IPS-18c (cell line): ENCODE data around the gene ZCCHC8.
A peak's percentile ranks its signal among the peaks of the same experiment; 100 is the strongest.

Experiments
- H3K4me3 ChIP-seq: 2 replicates; pipeline ENCODE4 v1.7.0; 2013; ENCODE audit warnings: low read depth, mild to moderate bottlenecking, low read length, moderate library complexity; ENCODE audit not compliant: insufficient read depth
- H3K9me3 ChIP-seq: one replicate; pipeline ENCODE4 v1.6.1; 2013; ENCODE audit warnings: mild to moderate bottlenecking, low read length, moderate library complexity; ENCODE audit not compliant: control insufficient read depth, insufficient read depth

The ZCCHC8 gene

GRCh38 chr12:122421821-122422729, 78.7 kb downstream of the ZCCHC8 start, which contains the start of gene CLIP1:
Gene CLIP1, minus strand, starts transcription at chr12:122422669. Its CDS starts 42,217 bp downstream, at chr12:122380452.
- H3K4me3 ChIP-seq: peak within 1 kb of the TSS; percentile 90
- H3K9me3 ChIP-seq: no peaks in the 10 kb centered on the region
